Measurements from ENCODE around the gene LRPPRC.
A peak's percentile ranks its signal among the peaks of the same experiment; 100 is the strongest.
"Not testable (repeated sequence)": the region's sequence is repeated elsewhere in the genome, so short reads cannot be mapped to it uniquely, and the experiment has no call there.

Gene LRPPRC

DNA sequence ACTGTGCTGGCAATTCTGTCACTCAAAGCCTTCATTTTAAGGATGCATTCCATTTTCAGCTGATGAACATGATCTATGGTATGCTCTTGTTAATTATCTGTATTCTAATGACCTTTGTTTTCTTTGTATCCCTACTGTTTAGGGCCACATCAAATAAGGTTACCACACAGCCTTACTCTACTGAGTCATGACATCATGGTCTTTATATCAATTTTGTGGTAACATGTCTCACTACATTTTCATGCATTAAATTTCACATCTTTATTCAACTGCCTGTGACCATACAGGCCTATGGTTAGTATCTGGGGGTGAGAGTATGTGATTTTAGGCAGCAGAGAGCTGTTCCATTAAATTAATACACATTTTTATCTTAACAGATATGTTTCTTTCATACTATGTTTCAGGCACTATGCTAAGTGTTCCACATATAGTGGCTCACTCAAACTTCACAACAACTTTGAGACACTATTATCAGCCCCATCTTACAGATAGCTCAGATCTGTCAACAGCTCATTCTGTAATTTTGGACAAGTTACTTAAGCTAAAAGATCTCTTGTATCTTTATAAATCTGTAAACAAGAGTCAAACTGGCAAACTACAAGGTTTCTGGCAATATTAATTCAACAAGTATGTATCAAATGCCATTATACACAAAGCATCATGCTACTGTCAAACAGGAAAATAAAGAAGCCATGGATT is 18.0 kb downstream of the LRPPRC start:
- DNase-seq = no peak

DNA sequence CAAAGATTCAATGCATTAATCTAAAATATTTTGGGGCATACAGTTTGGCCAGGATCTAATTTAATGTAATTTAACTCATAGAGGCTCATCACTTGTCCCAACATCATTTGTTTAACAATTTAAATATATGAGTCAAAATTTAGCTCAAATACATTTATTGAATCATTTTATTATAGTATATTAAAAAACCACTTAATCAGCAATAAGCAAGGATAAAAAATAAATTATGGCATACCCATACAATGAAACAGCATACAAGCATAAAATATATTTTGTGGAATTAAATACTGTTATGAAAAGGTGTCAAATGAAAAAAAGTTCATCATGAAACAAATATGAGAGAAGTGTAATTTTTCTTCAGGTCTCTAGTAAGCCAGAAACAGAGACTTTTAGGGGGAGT is 34.9 kb downstream of the LRPPRC start:
- DNase-seq = no peak

DNA sequence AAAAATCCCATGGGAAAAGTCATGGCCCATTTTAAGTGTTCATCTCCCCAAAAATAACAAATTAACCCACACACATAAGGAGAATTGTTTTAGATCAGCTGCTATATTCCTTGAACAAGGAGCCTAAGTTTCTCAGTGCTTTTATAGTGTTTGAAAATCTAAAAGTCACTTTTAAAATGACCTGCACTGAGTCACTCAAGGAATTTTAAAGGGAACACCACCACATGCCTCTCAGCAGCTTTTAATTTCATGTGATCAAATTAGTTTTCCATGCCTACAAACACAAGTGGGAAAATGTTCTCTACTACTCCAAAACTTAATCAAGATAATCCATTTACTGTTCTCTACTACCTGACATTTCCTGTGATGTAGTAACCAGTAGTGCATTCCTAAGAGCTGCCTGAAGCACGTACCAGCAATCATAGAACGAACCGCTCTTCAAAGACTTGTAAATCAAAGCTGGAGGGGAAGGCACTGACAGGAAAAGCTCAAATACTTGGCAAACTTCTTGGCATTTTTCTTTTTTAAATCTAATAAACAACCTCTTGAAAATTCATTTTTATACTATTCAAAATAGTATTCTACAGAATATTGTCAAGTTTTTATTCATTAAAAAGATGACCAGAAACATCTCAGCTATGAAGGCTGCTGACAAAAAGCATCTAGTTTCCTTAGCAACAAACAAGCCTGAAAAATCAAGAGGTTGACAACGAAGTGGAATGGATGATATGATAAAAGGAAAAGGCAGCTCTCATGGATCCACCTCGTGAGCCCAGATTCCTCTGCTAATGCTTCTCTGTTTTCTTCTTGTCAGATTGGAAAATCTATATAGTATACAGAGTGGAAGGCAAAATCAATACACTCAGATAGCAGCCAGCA is 37.2 kb downstream of the LRPPRC start:
- peak; percentile 3 for DNase-seq

DNA sequence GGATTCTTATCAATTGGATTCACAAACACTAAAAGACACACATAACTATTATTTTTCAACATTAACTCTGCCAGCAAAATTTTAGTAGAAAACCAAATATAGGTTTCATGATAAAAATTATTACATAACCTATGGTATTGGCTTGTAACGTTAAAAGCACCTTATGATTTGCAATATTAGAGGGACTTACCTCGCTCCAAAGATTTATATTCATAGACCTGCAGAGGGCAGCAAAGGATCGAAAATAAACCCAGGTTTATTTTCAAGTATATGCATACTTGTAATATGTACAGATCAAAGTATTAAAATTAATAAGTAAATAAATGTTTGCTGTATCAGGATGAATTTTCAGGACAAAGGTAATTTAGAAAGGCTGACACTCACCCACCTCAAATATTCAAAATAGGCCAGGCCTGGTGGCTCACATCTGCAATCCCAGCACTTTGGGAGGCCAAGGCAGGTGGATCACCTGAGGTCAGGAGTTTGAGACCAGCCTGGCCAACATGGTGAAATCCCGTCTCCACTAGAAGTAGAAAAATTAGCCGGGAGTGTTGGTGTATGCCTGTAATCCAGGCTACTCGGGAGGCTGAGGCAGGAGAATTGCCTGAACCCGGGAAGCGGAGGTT is 45.3 kb downstream of the LRPPRC start:
- peak; percentile 27 for DNase-seq

- no peak for DNase-seq
Observed at GRCh38 chr2:43948370-43948769, 47.4 kb downstream of the LRPPRC start.

- DNase-seq = no peak
Observed at GRCh38 chr2:43946685-43947084, 49.1 kb downstream of the LRPPRC start.

DNA sequence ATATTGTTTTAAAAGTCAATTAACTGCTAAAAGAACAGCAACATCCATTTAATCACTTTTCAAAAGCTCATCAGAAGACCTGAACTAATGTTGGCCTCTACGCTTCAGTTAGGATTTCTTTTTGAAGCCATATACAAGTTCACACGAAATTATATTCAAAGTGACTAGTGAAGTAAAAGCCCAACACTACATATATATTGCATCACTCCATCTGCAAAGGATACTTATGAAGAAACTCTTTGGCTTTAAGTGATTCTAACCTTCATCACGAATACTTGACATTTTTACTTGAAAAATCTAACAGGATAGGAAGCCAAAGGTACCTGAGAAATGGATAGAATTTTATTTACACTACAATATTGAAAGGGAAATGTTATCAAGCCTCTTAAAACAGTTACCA is 50.4 kb downstream of the LRPPRC start:
- DNase-seq = no peak

DNA sequence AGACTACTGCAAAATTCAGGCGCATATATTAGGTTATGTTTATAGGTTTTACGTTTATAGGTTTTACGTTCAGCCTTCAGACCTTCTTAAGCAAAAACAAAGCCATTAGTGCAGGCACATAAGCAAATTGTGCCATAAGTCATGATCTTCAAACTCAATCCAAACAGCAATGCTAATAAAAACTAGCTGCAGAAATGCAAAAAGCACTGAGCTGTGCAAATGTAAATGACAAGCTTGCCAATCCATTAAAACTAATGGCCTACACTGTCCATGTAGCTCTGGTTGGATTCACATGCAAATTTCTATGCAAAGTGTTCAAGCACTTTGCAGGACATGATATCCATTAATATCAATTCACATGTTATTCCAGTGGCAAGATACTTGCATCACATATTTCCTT is 50.9 kb downstream of the LRPPRC start:
- DNase-seq = no peak

GRCh38 chr2:43943809-43944452 is 51.9 kb downstream of the LRPPRC start:
- no peak for DNase-seq

DNA sequence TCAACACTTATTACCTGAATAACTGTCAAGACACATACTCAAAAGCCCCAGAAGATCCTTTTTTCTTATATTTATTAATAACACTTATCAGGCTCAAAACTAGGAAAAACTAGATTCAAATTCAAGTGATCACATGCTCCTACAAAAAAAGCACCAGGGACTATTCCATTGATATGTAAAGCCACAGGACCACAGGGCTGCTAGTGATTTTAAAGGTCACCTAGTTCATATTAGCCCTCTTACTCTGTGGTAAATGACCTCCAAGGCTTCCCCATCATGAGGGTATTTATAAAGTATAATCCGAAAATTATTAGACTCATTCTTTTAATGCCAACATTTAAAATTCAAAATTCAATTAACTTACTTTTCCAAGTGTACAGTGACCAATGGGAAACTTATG is 52.5 kb downstream of the LRPPRC start:
- no peak for DNase-seq

- DNase-seq = no peak
Observed at GRCh38 chr2:43942881-43943280, 52.9 kb downstream of the LRPPRC start.

DNA sequence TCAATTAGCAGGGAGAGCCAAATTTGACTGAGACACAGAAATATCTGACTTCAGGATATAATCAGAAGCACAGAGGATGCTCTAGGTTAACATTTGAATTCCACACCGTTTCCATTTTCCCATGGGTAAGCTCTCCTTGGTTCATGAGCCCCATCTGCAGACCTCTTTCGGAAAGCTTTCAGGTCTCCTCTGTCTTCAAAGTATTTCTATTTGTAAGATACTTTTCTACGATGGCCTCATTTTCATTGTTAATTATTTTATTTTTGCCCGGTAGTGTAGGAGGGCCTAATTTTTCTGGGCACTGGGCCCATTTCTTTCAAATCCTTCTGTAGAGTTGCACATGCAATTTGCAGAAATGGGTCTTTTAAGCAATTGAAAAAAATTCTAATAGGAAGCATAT is 53.8 kb downstream of the LRPPRC start:
- no peak for DNase-seq

- no peak for DNase-seq
Observed at GRCh38 chr2:43941359-43941758, 54.4 kb downstream of the LRPPRC start.

GRCh38 chr2:43939695-43940256 is 56.0 kb downstream of the LRPPRC start:
- no peak for DNase-seq

DNA sequence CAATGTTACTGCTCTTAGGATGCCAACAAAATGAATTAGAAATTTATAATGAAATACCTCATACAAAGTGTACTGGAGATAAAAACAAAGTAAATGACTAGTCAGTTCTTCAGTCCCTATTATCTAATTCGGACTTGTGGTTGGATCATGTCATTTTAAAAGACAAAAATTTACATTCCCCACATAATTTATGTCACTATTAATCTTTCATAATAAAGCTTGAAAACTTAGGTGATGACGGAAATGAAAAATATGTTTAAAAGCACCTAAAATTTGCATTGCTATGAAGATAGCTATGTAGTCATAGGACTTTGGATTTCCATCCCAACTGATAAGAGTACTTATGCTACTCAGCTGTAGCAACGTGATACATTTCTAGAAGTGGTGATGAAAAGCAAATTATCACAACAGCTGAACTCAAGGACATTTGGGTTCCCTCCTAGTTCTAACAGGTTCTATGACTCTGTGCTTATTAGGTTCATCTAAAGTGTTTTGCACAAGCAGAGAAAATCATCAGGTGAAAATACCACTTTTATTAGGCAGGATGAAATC is 58.4 kb downstream of the LRPPRC start:
- DNase-seq = no peak

GRCh38 chr2:43934567-43934966 is 61.2 kb downstream of the LRPPRC start:
- no peak for DNase-seq

DNA sequence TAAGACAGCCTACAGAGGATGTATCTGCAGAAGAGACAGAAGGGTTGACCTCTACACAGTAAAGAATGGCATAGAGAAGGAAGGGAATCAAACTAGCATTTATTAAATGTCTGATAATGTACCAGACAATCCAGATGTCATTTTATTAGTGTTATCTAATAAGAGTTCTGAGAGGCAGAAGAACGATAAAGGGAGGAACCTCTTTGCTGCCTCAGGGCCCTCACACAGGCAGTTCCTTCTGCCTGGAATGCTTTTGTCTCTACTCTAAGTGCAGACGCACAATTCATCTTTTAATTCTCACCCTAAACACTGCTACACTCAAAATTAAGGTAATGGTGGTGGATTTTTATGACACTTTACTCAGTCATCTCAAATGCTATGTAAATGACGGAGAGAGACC is 64.5 kb downstream of the LRPPRC start:
- no peak for DNase-seq

GRCh38 chr2:43927442-43927841 is 68.3 kb downstream of the LRPPRC start:
- DNase-seq = no peak

GRCh38 chr2:43925431-43925830 is 70.4 kb downstream of the LRPPRC start:
- no peak for DNase-seq

- DNase-seq = no peak
Observed at GRCh38 chr2:43924463-43924862, 71.3 kb downstream of the LRPPRC start.

DNA sequence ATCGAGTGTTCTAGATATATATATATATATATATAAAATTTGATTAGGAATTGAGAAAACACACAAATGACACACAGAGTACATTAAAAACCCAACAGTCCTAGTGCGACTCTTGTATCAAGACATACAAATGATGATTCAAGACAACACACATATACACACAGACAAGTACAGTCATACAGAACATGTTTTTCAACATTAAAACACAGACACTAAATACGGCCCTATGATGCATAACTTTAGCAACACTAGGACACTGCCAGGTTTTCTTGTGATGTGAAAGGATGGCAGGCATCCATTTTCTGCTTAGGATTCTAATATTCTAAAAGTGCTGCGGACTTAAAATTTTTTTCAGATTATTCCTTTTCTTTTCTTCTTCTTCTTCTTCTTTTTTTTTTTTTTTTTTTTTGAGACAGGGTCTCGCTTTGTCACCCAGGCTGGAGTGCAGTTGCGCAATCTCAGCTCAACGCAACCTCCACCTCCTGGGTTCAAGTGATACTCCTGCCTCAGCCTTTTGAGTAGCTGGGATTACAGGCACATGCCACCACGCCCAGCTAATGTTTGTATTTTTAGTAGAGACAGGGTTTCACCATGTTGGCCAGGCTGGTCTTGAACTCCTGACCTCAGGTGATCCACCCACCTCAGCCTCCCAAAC is 84.5 kb downstream of the LRPPRC start:
- DNase-seq = not testable (repeated sequence)

Data from fibroblast of skin of abdomen (primary cell).